ENCODE data around the gene EXD3. TPM values are rescaled to one million over a fixed set of nuclear protein-coding genes. Genes with fewer than 3 reads are reported as not detected.
A peak's percentile ranks its signal among the peaks of the same experiment; 100 is the strongest.
"Not testable (repeated sequence)": the region's sequence is repeated elsewhere in the genome, so short reads cannot be mapped to it uniquely, and the experiment has no call there.

Gene EXD3
- total RNA-seq, 1 donor from 2014 or later: 12.6 TPM

- no peak for DNase-seq (ENCODE audit: low spot score in 2 of 2)
These were observed 36.8 kb upstream of the EXD3 start for GRCh38 chr9:137459601-137460362.

GRCh38 chr9:137459152-137459600 is 36.2 kb upstream of the EXD3 start, which contains the start of gene NSMF:
NSMF (minus strand) TSS chr9:137459334; CDS start chr9:137459102, 232 bp downstream.
- DNase-seq (ENCODE audit: low spot score in 2 of 2) (peak; percentile 100), FAIRE-seq (no peak)

More at GRCh38 chr9:137459601-137460362, 36.8 kb upstream of the EXD3 start:
- no peak for FAIRE-seq

- FAIRE-seq (no peak), DNase-seq (ENCODE audit: low spot score in 2 of 2) (peak; percentile 79 to 86)
These were observed 35.5 kb upstream of the EXD3 start for GRCh38 chr9:137458194-137459151.

- FAIRE-seq: no peak
- DNase-seq (ENCODE audit: low spot score in 2 of 2): no peak
These were observed 34.6 kb upstream of the EXD3 start for GRCh38 chr9:137457406-137458193.

GRCh38 chr9:137456864-137457405 is 34.0 kb upstream of the EXD3 start:
- no peak for DNase-seq (ENCODE audit: low spot score in 2 of 2)
- no peak for FAIRE-seq

- DNase-seq (ENCODE audit: low spot score in 2 of 2) (no peak), FAIRE-seq (no peak)
These were observed 33.3 kb upstream of the EXD3 start for GRCh38 chr9:137456061-137456863.

GRCh38 chr9:137455359-137455991 is 32.5 kb upstream of the EXD3 start:
- DNase-seq (ENCODE audit: low spot score in 2 of 2) (no peak), FAIRE-seq (no peak)

GRCh38 chr9:137454597-137455358 is 31.8 kb upstream of the EXD3 start:
- DNase-seq (ENCODE audit: low spot score in 2 of 2) (no peak), FAIRE-seq (no peak)

GRCh38 chr9:137454145-137454596 is 31.2 kb upstream of the EXD3 start:
- DNase-seq (ENCODE audit: low spot score in 2 of 2) (no peak), FAIRE-seq (no peak)

GRCh38 chr9:137453643-137454081 is 30.7 kb upstream of the EXD3 start:
- FAIRE-seq (no peak), DNase-seq (ENCODE audit: low spot score in 2 of 2) (peak in 1 of 2 donors; percentile 76)

- DNase-seq (ENCODE audit: low spot score in 2 of 2): no peak
- FAIRE-seq: no peak
These were observed 30.0 kb upstream of the EXD3 start for GRCh38 chr9:137452761-137453642.

GRCh38 chr9:137452006-137452760 is 29.2 kb upstream of the EXD3 start:
- FAIRE-seq: no peak
- no peak for DNase-seq (ENCODE audit: low spot score in 2 of 2)

- not testable (repeated sequence) for DNase-seq (ENCODE audit: low spot score in 2 of 2); FAIRE-seq
These were observed 28.5 kb upstream of the EXD3 start for GRCh38 chr9:137451264-137452005.

- not testable (repeated sequence) for DNase-seq (ENCODE audit: low spot score in 2 of 2)
These were observed 27.7 kb upstream of the EXD3 start for GRCh38 chr9:137450539-137451222.

More at GRCh38 chr9:137450539-137451222, 27.7 kb upstream of the EXD3 start:
- not testable (repeated sequence) for FAIRE-seq
